NCI-H1105 treated with DMSO at 0.1 percent for 48 hours (cell line): Measurements from ENCODE around the gene CFAP91.

ENCODE experiments used
- DNase-seq: peaks from one replicate; lab custom pipeline; 2025; lab: John Stamatoyannopoulos, UW

The CFAP91 gene

GRCh38 chr3:119743921-119744320 is 41.1 kb downstream of the CFAP91 start:
- DNase-seq, result peak; percentile 68

- no peak for DNase-seq
These were observed 43.1 kb downstream of the CFAP91 start for GRCh38 chr3:119745942-119746341.

- no peak for DNase-seq
These were observed 43.6 kb downstream of the CFAP91 start for GRCh38 chr3:119746423-119746822.

GRCh38 chr3:119747357-119747756 is 44.5 kb downstream of the CFAP91 start:
- DNase-seq, result no peak

GRCh38 chr3:119748991-119749390 is 46.2 kb downstream of the CFAP91 start:
- DNase-seq, result no peak

- DNase-seq, result no peak
These were observed 48.6 kb downstream of the CFAP91 start for GRCh38 chr3:119751423-119751822.
